Right lobe of liver (tissue), 4 donors: ENCODE data around the gene PDZD2.

ENCODE experiments used
- POLR2A ChIP-seq: fragments of 450-650 bp; IDR thresholded peaks from one replicate; pipeline ENCODE4 v1.6.1; 2017; ENCODE audit warnings: antibody characterized with exemption, mild to moderate bottlenecking
- TF ChIP-seq, protein P1 (sequence below), 4 donors: fragments of 200-600 bp in 3 of 4; fragments of 450-650 bp in 1 of 4; IDR thresholded peaks; one replicate each; pipeline versions ENCODE4 v1.5.1 to v1.8.0; 2016 to 2022; ENCODE audit warnings: antibody characterized with exemption in 4 of 4, mild to moderate bottlenecking in 2 of 4
- donor health status: DM: no; HTN: no; CAD: no.
- donor health status: DM: no; HTN: no; CAD: no.
- donor health status: DM: no; HTN: yes; CAD: no.

- TF ChIP-seq POLR2A = no peak
- TF ChIP-seq, protein P1, sequence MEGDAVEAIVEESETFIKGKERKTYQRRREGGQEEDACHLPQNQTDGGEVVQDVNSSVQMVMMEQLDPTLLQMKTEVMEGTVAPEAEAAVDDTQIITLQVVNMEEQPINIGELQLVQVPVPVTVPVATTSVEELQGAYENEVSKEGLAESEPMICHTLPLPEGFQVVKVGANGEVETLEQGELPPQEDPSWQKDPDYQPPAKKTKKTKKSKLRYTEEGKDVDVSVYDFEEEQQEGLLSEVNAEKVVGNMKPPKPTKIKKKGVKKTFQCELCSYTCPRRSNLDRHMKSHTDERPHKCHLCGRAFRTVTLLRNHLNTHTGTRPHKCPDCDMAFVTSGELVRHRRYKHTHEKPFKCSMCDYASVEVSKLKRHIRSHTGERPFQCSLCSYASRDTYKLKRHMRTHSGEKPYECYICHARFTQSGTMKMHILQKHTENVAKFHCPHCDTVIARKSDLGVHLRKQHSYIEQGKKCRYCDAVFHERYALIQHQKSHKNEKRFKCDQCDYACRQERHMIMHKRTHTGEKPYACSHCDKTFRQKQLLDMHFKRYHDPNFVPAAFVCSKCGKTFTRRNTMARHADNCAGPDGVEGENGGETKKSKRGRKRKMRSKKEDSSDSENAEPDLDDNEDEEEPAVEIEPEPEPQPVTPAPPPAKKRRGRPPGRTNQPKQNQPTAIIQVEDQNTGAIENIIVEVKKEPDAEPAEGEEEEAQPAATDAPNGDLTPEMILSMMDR (IDR thresholded peaks at IDR 0.05) = no peak
Observed at GRCh38 chr5:31832966-31833365, 194.0 kb downstream of the PDZD2 start.
